Progenitor cell of endocrine pancreas (in vitro differentiated cells): ENCODE data around the gene ARHGAP15. TPM values are rescaled to one million over a fixed set of nuclear protein-coding genes. Genes with fewer than 3 reads are reported as not detected.

Experiments
- DNase-seq: peaks from one replicate; pipeline ENCODE4 v3.0.0; 2021; ENCODE audit warnings: low spot score; ENCODE audit not compliant: unreplicated experiment
- H3K27ac Mint-ChIP-seq: 2 replicates; pipeline ENCODE4 v1.8.0; 2021; ENCODE audit warnings: mild to moderate bottlenecking, moderate library complexity, mixed read lengths
- H3K27me3 Mint-ChIP-seq: 2 replicates; pipeline ENCODE4 v1.8.0; 2021; ENCODE audit warnings: mixed read lengths
- H3K36me3 Mint-ChIP-seq: 2 replicates; pipeline ENCODE4 v1.8.0; 2022; ENCODE audit warnings: mixed read lengths; ENCODE audit not compliant: insufficient read depth
- H3K4me1 Mint-ChIP-seq: 2 replicates; pipeline ENCODE4 v1.8.0; 2021; ENCODE audit warnings: low read depth, mixed read lengths
- H3K4me3 Mint-ChIP-seq: 2 replicates; pipeline ENCODE4 v1.8.0; 2021; ENCODE audit warnings: low read depth, mild to moderate bottlenecking, moderate library complexity, mixed read lengths
- H3K9me3 Mint-ChIP-seq: 2 replicates; pipeline ENCODE4 v1.8.0; 2021; ENCODE audit warnings: low read depth, mixed read lengths
- CTCF ChIP-seq: fragments of 200-600 bp; sonication (generic); IDR thresholded peaks from one replicate; pipeline ENCODE4 v1.5.0; 2021; ENCODE audit warnings: antibody characterized with exemption, mild to moderate bottlenecking; ENCODE audit not compliant: unreplicated experiment
- total RNA-seq: library from RNA; stranded (reverse); gene quantifications from 2 replicates; pipeline ENCODE4 v1.2.1, GENCODE V29; 2021

Gene ARHGAP15
- total RNA-seq, 1 donor from 2014 or later = not detected

- no peak for DNase-seq
- peaks cover 4% of the 10 kb centered on the region for H3K9me3 Mint-ChIP-seq
- no peak for TF ChIP-seq CTCF
- H3K4me1 Mint-ChIP-seq = no peaks in the 10 kb centered on the region
- no peaks in the 10 kb centered on the region for H3K27me3 Mint-ChIP-seq
- no peaks in the 10 kb centered on the region for H3K36me3 Mint-ChIP-seq
- H3K27ac Mint-ChIP-seq = no peak overlapping the region
- no peak overlapping the region for H3K4me3 Mint-ChIP-seq
Measured at GRCh38 chr2:143460382-143460781, 331.2 kb downstream of the ARHGAP15 start.

- Mint-ChIP-seq H3K4me3 (no peak overlapping the region), H3K36me3 (no peaks in the 10 kb centered on the region), H3K4me1 (no peaks in the 10 kb centered on the region), H3K27me3 (no peaks in the 10 kb centered on the region), H3K27ac (no peak overlapping the region), H3K9me3 (peaks cover 4% of the 10 kb centered on the region)
- TF ChIP-seq CTCF = no peak
- DNase-seq = no peak
Measured at GRCh38 chr2:143463719-143464118, 334.5 kb downstream of the ARHGAP15 start.

GRCh38 chr2:143466391-143466790 is 337.2 kb downstream of the ARHGAP15 start:
- no peak for DNase-seq
- peaks cover 4% of the 10 kb centered on the region for H3K9me3 Mint-ChIP-seq
- H3K36me3 Mint-ChIP-seq = no peaks in the 10 kb centered on the region
- no peak for TF ChIP-seq CTCF
- no peak overlapping the region for H3K4me3 Mint-ChIP-seq
- H3K27ac Mint-ChIP-seq = no peak overlapping the region
- no peaks in the 10 kb centered on the region for H3K27me3 Mint-ChIP-seq
- H3K4me1 Mint-ChIP-seq = no peaks in the 10 kb centered on the region

GRCh38 chr2:143467011-143467410 is 337.8 kb downstream of the ARHGAP15 start:
- Mint-ChIP-seq H3K4me1 (no peaks in the 10 kb centered on the region), H3K27ac (no peak overlapping the region), H3K4me3 (no peak overlapping the region), H3K27me3 (no peaks in the 10 kb centered on the region), H3K36me3 (no peaks in the 10 kb centered on the region), H3K9me3 (peaks cover 7% of the 10 kb centered on the region)
- no peak for TF ChIP-seq CTCF
- no peak for DNase-seq

- Mint-ChIP-seq H3K9me3 (peaks cover 8% of the 10 kb centered on the region), H3K4me3 (no peak overlapping the region), H3K27me3 (no peaks in the 10 kb centered on the region), H3K4me1 (no peaks in the 10 kb centered on the region), H3K36me3 (no peaks in the 10 kb centered on the region), H3K27ac (no peak overlapping the region)
- TF ChIP-seq CTCF = no peak
- no peak for DNase-seq
Measured at GRCh38 chr2:143468341-143468888, 339.2 kb downstream of the ARHGAP15 start.
